Smooth muscle cell (in vitro differentiated cells): ENCODE data around the gene GUF1. TPM values are rescaled to one million over a fixed set of nuclear protein-coding genes. Genes with fewer than 3 reads are reported as not detected.

ENCODE experiments used
- DNase-seq: peaks from one replicate; lab custom pipeline; 2025; ENCODE audit not compliant: unreplicated experiment; lab: John Stamatoyannopoulos, UW
- H2AFZ ChIP-seq: fragments of 200-600 bp; sonication (generic); 2 replicates; pipeline ENCODE4 v1.6.0; 2016; ENCODE audit warnings: antibody characterized with exemption, low read depth, mild to moderate bottlenecking
- H3F3A ChIP-seq: fragments of 200-600 bp; sonication (generic); 2 replicates; pipeline ENCODE4 v1.6.0; 2017; ENCODE audit warnings: antibody characterized with exemption, low read depth
- H3K27ac ChIP-seq: fragments of 200-600 bp; sonication (generic); 2 replicates; pipeline ENCODE4 v1.5.1; 2016; ENCODE audit warnings: low read depth, mild to moderate bottlenecking
- H3K27me3 ChIP-seq: fragments of 200-600 bp; sonication (generic); 2 replicates; pipeline ENCODE4 v1.6.1; 2016; ENCODE audit warnings: low read depth, mild to moderate bottlenecking
- H3K36me3 ChIP-seq: fragments of 200-600 bp; sonication (generic); 2 replicates; pipeline ENCODE4 v1.5.1; 2016; ENCODE audit warnings: low read depth
- H3K4me1 ChIP-seq: fragments of 200-600 bp; sonication (generic); 2 replicates; pipeline ENCODE4 v1.5.1; 2016; ENCODE audit warnings: low read depth
- H3K4me2 ChIP-seq: fragments of 200-600 bp; sonication (generic); 2 replicates; pipeline ENCODE4 v1.6.0; 2016; ENCODE audit warnings: mild to moderate bottlenecking
- H3K4me3 ChIP-seq: fragments of 200-600 bp; sonication (generic); 2 replicates; pipeline ENCODE4 v1.5.1; 2016; ENCODE audit warnings: mild to moderate bottlenecking
- H3K79me2 ChIP-seq: fragments of 200-600 bp; sonication (generic); 2 replicates; pipeline ENCODE4 v1.6.0; 2016; ENCODE audit warnings: low read depth, mild to moderate bottlenecking
- H3K9ac ChIP-seq: fragments of 200-600 bp; sonication (generic); 2 replicates; pipeline ENCODE4 v1.6.0; 2016; ENCODE audit warnings: low read depth
- H3K9me3 ChIP-seq: fragments of 200-600 bp; sonication (generic); replicated peaks from 2 replicates; pipeline ENCODE4 v1.5.1; 2016; ENCODE audit warnings: low read depth
- H4K20me1 ChIP-seq: fragments of 200-600 bp; sonication (generic); 2 replicates; pipeline ENCODE4 v1.6.0; 2016; ENCODE audit warnings: low read depth
- WGBS: methylation state at CpG from one replicate; pipeline ENCODE4 v1.1.7; 2016; ENCODE audit warnings: low lambda C conversion rate; 5-methylcytosine and 5-hydroxymethylcytosine counted together
- polyA plus RNA-seq: library from polyadenylated mRNA; unstranded; fragments of >200 nt; fragmentation: Nextera tagmentation; extraction: Ambion mirVana; gene quantifications from 2 replicates; pipeline ENCODE4 v1.2.1, GENCODE V29; 2016
- total RNA-seq: library from RNA; depleted of rRNA; stranded (reverse); fragments of >200 nt; gene quantifications from 2 replicates; pipeline ENCODE4 v1.2.3, GENCODE V29; 2014
- TF ChIP-seq, protein P1 (sequence below): fragments of 200-600 bp; sonication (generic); IDR thresholded peaks from 2 replicates; pipeline ENCODE4 v1.5.1; 2017; ENCODE audit warnings: borderline replicate concordance, mild to moderate bottlenecking, antibody characterized with exemption; ENCODE audit not compliant: insufficient read depth, poor library complexity, severe bottlenecking

The GUF1 gene
- total and polyA plus RNA-seq, 2 experiments from 2014 or later, result 6.8 to 14.2 TPM

DNA sequence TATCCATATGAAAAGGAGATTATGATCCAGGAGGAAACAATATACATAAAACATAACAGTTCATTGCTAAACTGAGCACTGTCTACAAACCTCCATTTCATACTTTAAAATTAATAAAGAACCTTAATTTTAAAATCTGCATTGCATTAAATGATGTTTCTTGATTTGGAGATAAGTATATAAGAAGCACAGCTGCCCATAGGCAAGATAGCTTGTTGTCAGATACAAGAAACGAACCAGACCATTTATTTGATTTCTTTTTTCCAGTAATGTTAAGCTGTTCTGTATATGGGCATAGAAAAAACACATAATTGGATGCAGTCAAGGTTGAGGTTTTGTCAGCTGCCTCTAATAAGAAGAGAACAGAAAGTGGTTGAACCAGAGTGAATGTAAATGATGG lies 6.4 kb downstream of the GUF1 start:
- 95% methylated on average over 1 of the region's 1 CpG for WGBS
- peaks cover 24% of the 10 kb centered on the region for H3K36me3 ChIP-seq
- no peaks in the 10 kb centered on the region for H4K20me1 ChIP-seq
- no peaks in the 10 kb centered on the region for H3K27me3 ChIP-seq
- H3K27ac ChIP-seq, result no peak overlapping the region
- H3K9ac ChIP-seq, result no peak overlapping the region
- H3K9me3 ChIP-seq, result no peaks in the 10 kb centered on the region
- TF ChIP-seq, protein P1, sequence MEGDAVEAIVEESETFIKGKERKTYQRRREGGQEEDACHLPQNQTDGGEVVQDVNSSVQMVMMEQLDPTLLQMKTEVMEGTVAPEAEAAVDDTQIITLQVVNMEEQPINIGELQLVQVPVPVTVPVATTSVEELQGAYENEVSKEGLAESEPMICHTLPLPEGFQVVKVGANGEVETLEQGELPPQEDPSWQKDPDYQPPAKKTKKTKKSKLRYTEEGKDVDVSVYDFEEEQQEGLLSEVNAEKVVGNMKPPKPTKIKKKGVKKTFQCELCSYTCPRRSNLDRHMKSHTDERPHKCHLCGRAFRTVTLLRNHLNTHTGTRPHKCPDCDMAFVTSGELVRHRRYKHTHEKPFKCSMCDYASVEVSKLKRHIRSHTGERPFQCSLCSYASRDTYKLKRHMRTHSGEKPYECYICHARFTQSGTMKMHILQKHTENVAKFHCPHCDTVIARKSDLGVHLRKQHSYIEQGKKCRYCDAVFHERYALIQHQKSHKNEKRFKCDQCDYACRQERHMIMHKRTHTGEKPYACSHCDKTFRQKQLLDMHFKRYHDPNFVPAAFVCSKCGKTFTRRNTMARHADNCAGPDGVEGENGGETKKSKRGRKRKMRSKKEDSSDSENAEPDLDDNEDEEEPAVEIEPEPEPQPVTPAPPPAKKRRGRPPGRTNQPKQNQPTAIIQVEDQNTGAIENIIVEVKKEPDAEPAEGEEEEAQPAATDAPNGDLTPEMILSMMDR, result no peak
- no peak for DNase-seq
- H3F3A ChIP-seq, result no peaks in the 10 kb centered on the region
- H2AFZ ChIP-seq, result no peak overlapping the region
- H3K79me2 ChIP-seq, result peaks cover 17% of the 10 kb centered on the region
- peaks cover 12% of the 10 kb centered on the region for H3K4me1 ChIP-seq
- no peak overlapping the region for H3K4me3 ChIP-seq
- no peak overlapping the region for H3K4me2 ChIP-seq

DNA sequence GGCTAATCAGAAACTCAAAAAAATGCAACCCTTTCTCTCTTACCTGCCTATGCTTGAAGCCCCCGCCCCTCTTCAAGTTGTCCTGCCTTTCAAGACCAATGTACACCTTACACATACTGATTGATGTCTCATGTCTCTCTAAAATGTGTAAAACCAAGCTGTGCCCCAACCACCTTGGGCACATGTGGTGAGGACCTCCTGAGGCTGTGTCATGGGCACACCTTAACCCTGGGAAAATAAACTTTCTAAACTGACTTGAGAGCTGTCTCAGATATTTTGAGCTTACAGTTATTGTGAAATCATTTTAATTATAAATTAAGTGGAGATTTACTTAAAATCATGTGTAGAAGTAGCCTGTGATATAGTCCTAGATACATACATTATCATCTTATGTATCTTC lies 22.2 kb downstream of the GUF1 start:
- H3K36me3 ChIP-seq, result peaks cover 27% of the 10 kb centered on the region
- H3K27me3 ChIP-seq, result no peaks in the 10 kb centered on the region
- no peaks in the 10 kb centered on the region for H3K79me2 ChIP-seq
- DNase-seq, result no peak
- H3F3A ChIP-seq, result no peaks in the 10 kb centered on the region
- no peak overlapping the region for H3K4me3 ChIP-seq
- H3K9me3 ChIP-seq, result no peaks in the 10 kb centered on the region
- no peak overlapping the region for H3K27ac ChIP-seq
- no peaks in the 10 kb centered on the region for H3K4me1 ChIP-seq
- no peaks in the 10 kb centered on the region for H4K20me1 ChIP-seq
- TF ChIP-seq, protein P1, result no peak
- WGBS, result 100% methylated on average over 1 of the region's 1 CpG
- no peak overlapping the region for H3K4me2 ChIP-seq
- H2AFZ ChIP-seq, result no peak overlapping the region
- H3K9ac ChIP-seq, result no peak overlapping the region

DNA sequence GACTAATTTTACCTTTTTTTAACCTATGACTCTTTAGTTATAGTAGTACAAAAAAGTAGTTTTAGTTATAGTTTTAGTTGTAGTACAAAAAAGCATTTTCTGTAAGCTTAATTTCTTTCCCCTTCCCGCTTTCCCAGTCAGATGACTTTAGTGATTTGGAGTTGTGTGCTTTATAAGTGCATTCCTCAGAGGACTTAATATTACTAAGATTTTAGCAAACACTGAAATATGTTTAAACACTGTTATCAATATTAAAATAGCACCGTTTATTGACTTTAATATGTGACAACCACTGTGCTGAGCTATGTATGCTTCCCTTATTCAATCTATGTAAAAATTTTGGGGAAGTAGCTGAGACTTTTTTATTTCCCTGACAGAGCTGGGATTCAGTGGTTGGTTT lies 22.8 kb downstream of the GUF1 start:
- H3K4me1 ChIP-seq, result no peaks in the 10 kb centered on the region
- no peak for DNase-seq
- H3K27me3 ChIP-seq, result no peaks in the 10 kb centered on the region
- no peaks in the 10 kb centered on the region for H3F3A ChIP-seq
- no peak overlapping the region for H3K27ac ChIP-seq
- H3K79me2 ChIP-seq, result no peaks in the 10 kb centered on the region
- H3K9me3 ChIP-seq, result no peaks in the 10 kb centered on the region
- peaks cover 21% of the 10 kb centered on the region for H3K36me3 ChIP-seq
- H3K4me3 ChIP-seq, result no peak overlapping the region
- 96% methylated on average over 2 of the region's 2 CpGs for WGBS
- H3K9ac ChIP-seq, result no peak overlapping the region
- no peak overlapping the region for H3K4me2 ChIP-seq
- H4K20me1 ChIP-seq, result no peaks in the 10 kb centered on the region
- no peak overlapping the region for H2AFZ ChIP-seq
- TF ChIP-seq, protein P1, result no peak

DNA sequence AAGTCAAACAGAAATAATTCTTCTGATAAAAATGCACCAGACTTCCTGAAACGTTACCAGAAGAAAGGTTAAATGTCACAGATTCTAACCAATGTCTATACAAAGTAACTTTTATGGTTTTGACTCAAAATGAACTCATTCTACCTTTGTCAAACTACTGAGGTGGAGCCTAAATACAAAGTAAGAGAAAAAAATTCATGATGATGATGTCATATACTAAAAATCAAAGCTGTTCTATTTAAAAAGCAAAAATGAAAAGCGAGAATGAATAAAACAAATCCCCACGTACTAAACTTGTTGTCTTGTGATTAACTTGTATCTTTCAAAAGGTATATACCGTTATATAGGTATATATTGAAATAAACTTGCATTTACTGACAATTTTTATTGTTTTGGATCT lies 26.5 kb downstream of the GUF1 start:
- no peaks in the 10 kb centered on the region for H3F3A ChIP-seq
- no peaks in the 10 kb centered on the region for H3K79me2 ChIP-seq
- H2AFZ ChIP-seq, result no peak overlapping the region
- no peak for DNase-seq
- no peaks in the 10 kb centered on the region for H3K27me3 ChIP-seq
- TF ChIP-seq, protein P1, result no peak
- no peaks in the 10 kb centered on the region for H3K4me1 ChIP-seq
- H3K9ac ChIP-seq, result no peak overlapping the region
- H3K9me3 ChIP-seq, result no peaks in the 10 kb centered on the region
- H3K4me2 ChIP-seq, result no peak overlapping the region
- H3K36me3 ChIP-seq, result peaks cover 7% of the 10 kb centered on the region
- peaks cover 3% of the 10 kb centered on the region for H4K20me1 ChIP-seq
- no peak overlapping the region for H3K27ac ChIP-seq
- no peak overlapping the region for H3K4me3 ChIP-seq
- 96% methylated on average over 4 of the region's 4 CpGs for WGBS
